Stomach smooth muscle (tissue), 2 donors: ENCODE results near the gene TFB1M.
"Not testable (repeated sequence)": the region's sequence is repeated elsewhere in the genome, so short reads cannot be mapped to it uniquely, and the experiment has no call there.

ENCODE experiments used
- H3K27ac ChIP-seq: one replicate; pipeline ENCODE4 v1.7.0; 2013; ENCODE audit warnings: mild to moderate bottlenecking, low read length, inconsistent platforms
- H3K27me3 ChIP-seq, 2 donors: one replicate each; pipeline ENCODE4 v1.7.0; 2013; ENCODE audit warnings: low read length in 2 of 2; ENCODE audit not compliant: insufficient read depth in 2 of 2, control insufficient read depth in 1 of 2
- H3K36me3 ChIP-seq, 2 donors: one replicate each; pipeline ENCODE4 v1.7.0; 2013; ENCODE audit warnings: low read length in 2 of 2; ENCODE audit not compliant: control insufficient read depth in 2 of 2, insufficient read depth in 2 of 2
- H3K4me1 ChIP-seq: one replicate; pipeline ENCODE4 v1.7.0; 2013; ENCODE audit warnings: low read length; ENCODE audit not compliant: control insufficient read depth, insufficient read depth
- H3K4me3 ChIP-seq, 2 donors: one replicate each; pipeline ENCODE4 v1.7.0; 2013; ENCODE audit warnings: low read length in 2 of 2
- H3K9ac ChIP-seq, 2 donors: one replicate each; pipeline ENCODE4 v1.7.0; 2013; ENCODE audit warnings: low read length in 2 of 2, mild to moderate bottlenecking in 1 of 2
- H3K9me3 ChIP-seq, 2 donors: one replicate each; pipeline ENCODE4 v1.7.0; 2013; ENCODE audit warnings: low read length in 2 of 2; ENCODE audit not compliant: control insufficient read depth in 2 of 2
- donor health status: healthy.
- donor health status: Pancreatic carcinoma.

Gene TFB1M

GRCh38 chr6:155346957-155347356 is 32.7 kb upstream of the TFB1M start:
- peaks cover 0 to 3% of the 10 kb centered on the region in 2 donors for H3K27me3 ChIP-seq
- H3K9me3 ChIP-seq, result peaks cover 0 to 3% of the 10 kb centered on the region in 2 donors
- H3K4me3 ChIP-seq, result no peak overlapping the region
- H3K9ac ChIP-seq, result no peak overlapping the region
- no peaks in the 10 kb centered on the region for H3K36me3 ChIP-seq
- no peak overlapping the region for H3K27ac ChIP-seq
- H3K4me1 ChIP-seq, result no peaks in the 10 kb centered on the region

- no peak overlapping the region for H3K9ac ChIP-seq
- H3K27me3 ChIP-seq, result no peaks in the 10 kb centered on the region
- H3K36me3 ChIP-seq, result no peaks in the 10 kb centered on the region
- H3K9me3 ChIP-seq, result peaks cover 0 to 3% of the 10 kb centered on the region in 2 donors
- H3K4me3 ChIP-seq, result no peak overlapping the region
- H3K27ac ChIP-seq, result no peak overlapping the region
- no peaks in the 10 kb centered on the region for H3K4me1 ChIP-seq
These were observed 30.2 kb upstream of the TFB1M start for GRCh38 chr6:155344341-155345006.

- no peak overlapping the region for H3K4me3 ChIP-seq
- no peaks in the 10 kb centered on the region for H3K36me3 ChIP-seq
- no peak overlapping the region for H3K9ac ChIP-seq
- H3K9me3 ChIP-seq, result no peaks in the 10 kb centered on the region
- H3K27me3 ChIP-seq, result no peaks in the 10 kb centered on the region
- no peaks in the 10 kb centered on the region for H3K4me1 ChIP-seq
- H3K27ac ChIP-seq, result no peak overlapping the region
These were observed 27.0 kb upstream of the TFB1M start for GRCh38 chr6:155341130-155341828.

GRCh38 chr6:155340464-155341129 is 26.3 kb upstream of the TFB1M start:
- Histone ChIP-seq H3K36me3 (no peaks in the 10 kb centered on the region), H3K27ac (no peak overlapping the region), H3K4me3 (no peak overlapping the region), H3K27me3 (no peaks in the 10 kb centered on the region), H3K4me1 (no peaks in the 10 kb centered on the region), H3K9ac (no peak overlapping the region), H3K9me3 (no peaks in the 10 kb centered on the region)

- not testable (repeated sequence) for H3K27ac ChIP-seq, H3K9me3 ChIP-seq, H3K27me3 ChIP-seq, H3K4me1 ChIP-seq, H3K36me3 ChIP-seq, H3K4me3 ChIP-seq, H3K9ac ChIP-seq
These were observed 25.6 kb upstream of the TFB1M start for GRCh38 chr6:155339929-155340328.

GRCh38 chr6:155338237-155338636 is 24.0 kb upstream of the TFB1M start:
- H3K9me3 ChIP-seq, H3K27me3 ChIP-seq, H3K9ac ChIP-seq, H3K27ac ChIP-seq, H3K36me3 ChIP-seq, H3K4me3 ChIP-seq, H3K4me1 ChIP-seq: not testable (repeated sequence)

- H3K4me1 ChIP-seq, result no peaks in the 10 kb centered on the region
- H3K9ac ChIP-seq, result no peak overlapping the region
- no peak overlapping the region for H3K27ac ChIP-seq
- no peaks in the 10 kb centered on the region for H3K27me3 ChIP-seq
- H3K9me3 ChIP-seq, result no peaks in the 10 kb centered on the region
- no peaks in the 10 kb centered on the region for H3K36me3 ChIP-seq
- H3K4me3 ChIP-seq, result no peak overlapping the region
These were observed 21.0 kb upstream of the TFB1M start for GRCh38 chr6:155335265-155335664.

GRCh38 chr6:155334073-155334472 is 19.8 kb upstream of the TFB1M start:
- not testable (repeated sequence) for H3K9ac ChIP-seq

GRCh38 chr6:155333414-155333813 is 19.1 kb upstream of the TFB1M start:
- Histone ChIP-seq H3K9ac (no peak overlapping the region), H3K9me3 (no peaks in the 10 kb centered on the region), H3K36me3 (no peaks in the 10 kb centered on the region), H3K27me3 (no peaks in the 10 kb centered on the region), H3K4me3 (no peak overlapping the region), H3K4me1 (no peaks in the 10 kb centered on the region), H3K27ac (no peak overlapping the region)

More at GRCh38 chr6:155334073-155334472, 19.8 kb upstream of the TFB1M start:
- not testable (repeated sequence) for H3K27ac ChIP-seq, H3K4me3 ChIP-seq, H3K9me3 ChIP-seq, H3K4me1 ChIP-seq, H3K27me3 ChIP-seq, H3K36me3 ChIP-seq

- Histone ChIP-seq H3K27me3 (no peaks in the 10 kb centered on the region), H3K9ac (no peak overlapping the region), H3K36me3 (no peaks in the 10 kb centered on the region), H3K27ac (no peak overlapping the region), H3K4me1 (no peaks in the 10 kb centered on the region), H3K4me3 (no peak overlapping the region), H3K9me3 (no peaks in the 10 kb centered on the region)
These were observed 16.6 kb upstream of the TFB1M start for GRCh38 chr6:155330922-155331321.
